GM18502 (cell line): ENCODE measurements around the gene PWP1.

ENCODE experiments used
- ATAC-seq: cut with Tn5 transposase; IDR thresholded peaks from one replicate; pipeline ENCODE4 v1.9.1; 2021; ENCODE audit warnings: mild to moderate bottlenecking; ENCODE audit not compliant: unreplicated experiment, poor library complexity

The PWP1 gene

GRCh38 chr12:107685360-107686248 lies at the start of gene PWP1:
Gene PWP1 (plus strand): TSS chr12:107685799. CDS start chr12:107685900, 101 bp downstream.
- ATAC-seq: peak; percentile 92

- no peak for ATAC-seq
Observed at GRCh38 chr12:107641154-107641553, 44.4 kb upstream of the PWP1 start.

- no peak for ATAC-seq
Observed at GRCh38 chr12:107642240-107642639, 43.4 kb upstream of the PWP1 start.

GRCh38 chr12:107645630-107646333 lies 39.8 kb upstream of the PWP1 start:
- ATAC-seq: no peak

GRCh38 chr12:107646436-107646835 lies 39.2 kb upstream of the PWP1 start:
- ATAC-seq: no peak

- no peak for ATAC-seq
Observed at GRCh38 chr12:107649661-107650061, 35.9 kb upstream of the PWP1 start.

GRCh38 chr12:107650977-107651376 lies 34.6 kb upstream of the PWP1 start:
- ATAC-seq: no peak

- ATAC-seq: no peak
Observed at GRCh38 chr12:107651571-107652449, 33.8 kb upstream of the PWP1 start.

- ATAC-seq: no peak
Observed at GRCh38 chr12:107653519-107653918, 32.1 kb upstream of the PWP1 start.

- ATAC-seq: no peak
Observed at GRCh38 chr12:107654873-107655272, 30.7 kb upstream of the PWP1 start.

GRCh38 chr12:107655281-107656065 lies 30.1 kb upstream of the PWP1 start:
- no peak for ATAC-seq

- ATAC-seq: no peak
Observed at GRCh38 chr12:107656302-107656701, 29.3 kb upstream of the PWP1 start.

GRCh38 chr12:107657133-107657532 lies 28.5 kb upstream of the PWP1 start:
- ATAC-seq: no peak

GRCh38 chr12:107657621-107658020 lies 28.0 kb upstream of the PWP1 start:
- no peak for ATAC-seq

- ATAC-seq: no peak
Observed at GRCh38 chr12:107660235-107660634, 25.4 kb upstream of the PWP1 start.

- no peak for ATAC-seq
Observed at GRCh38 chr12:107660861-107661415, 24.7 kb upstream of the PWP1 start.

GRCh38 chr12:107661830-107662229 lies 23.8 kb upstream of the PWP1 start:
- no peak for ATAC-seq

GRCh38 chr12:107662484-107662883 lies 23.1 kb upstream of the PWP1 start:
- no peak for ATAC-seq

- ATAC-seq: no peak
Observed at GRCh38 chr12:107663277-107663676, 22.3 kb upstream of the PWP1 start.
